Liver (tissue), 9 donors: Measurements from ENCODE around the gene WDR27. TPM values are rescaled to one million over a fixed set of nuclear protein-coding genes. Genes with fewer than 3 reads are reported as not detected.

Experiments used
- DNase-seq: peaks from one replicate; pipeline ENCODE4 v3.0.0-alpha.2; 2017; ENCODE audit warnings: low spot score
- H3K27ac ChIP-seq, 2 donors: one replicate each; pipeline ENCODE4 v1.7.0; 2013; ENCODE audit warnings: inconsistent platforms in 2 of 2, low read length in 2 of 2, control low read depth in 1 of 2, low read depth in 1 of 2, mild to moderate bottlenecking in 1 of 2
- H3K27me3 ChIP-seq, 4 donors: one replicate each; pipeline versions ENCODE4 v1.6.1 to v1.7.0; 2013; ENCODE audit warnings: low read length in 3 of 4, inconsistent platforms in 1 of 4, mild to moderate bottlenecking in 1 of 4, moderate library complexity in 1 of 4; ENCODE audit not compliant: control insufficient read depth in 4 of 4, insufficient read depth in 4 of 4
- H3K36me3 ChIP-seq, 4 donors: one replicate each; pipeline versions ENCODE4 v1.6.1 to v1.7.0; 2013; ENCODE audit warnings: low read length in 3 of 4, mild to moderate bottlenecking in 3 of 4, low read depth in 1 of 4, moderate library complexity in 1 of 4; ENCODE audit not compliant: control insufficient read depth in 4 of 4, insufficient read depth in 3 of 4
- H3K4me1 ChIP-seq, 4 donors: one replicate each; pipeline versions ENCODE4 v1.6.1 to v1.7.0; 2013; ENCODE audit warnings: low read length in 3 of 4, mild to moderate bottlenecking in 3 of 4, moderate library complexity in 1 of 4; ENCODE audit not compliant: control insufficient read depth in 4 of 4, insufficient read depth in 4 of 4
- H3K4me3 ChIP-seq, 3 donors: one replicate each; pipeline versions ENCODE4 v1.6.1 to v1.7.0; 2013; ENCODE audit warnings: low read length in 3 of 3, control low read depth in 1 of 3, low read depth in 1 of 3, mild to moderate bottlenecking in 1 of 3
- H3K9ac ChIP-seq, 2 donors: one replicate each; pipeline ENCODE4 v1.7.0; 2013; ENCODE audit warnings: low read length in 2 of 2, mild to moderate bottlenecking in 2 of 2, moderate library complexity in 2 of 2, control low read depth in 1 of 2, low read depth in 1 of 2
- H3K9me3 ChIP-seq, 4 donors: one replicate each; pipeline versions ENCODE4 v1.6.1 to v1.7.0; 2013; ENCODE audit warnings: low read length in 3 of 4; ENCODE audit not compliant: control insufficient read depth in 4 of 4
- ATF3 ChIP-seq: IDR thresholded peaks from 2 replicates; pipeline ENCODE4 v1.6.1; 2016; ENCODE audit warnings: antibody characterized with exemption
- CTCF ChIP-seq: fragments of 150-350 bp; IDR thresholded peaks from 2 replicates; pipeline ENCODE4 v1.5.1; 2017; ENCODE audit warnings: improper control_type of control experiment, low read depth, low read length; ENCODE audit not compliant: missing input control
- EGR1 ChIP-seq, 2 donors: IDR thresholded peaks; 2 replicates each; pipeline ENCODE4 v1.6.1; 2016 to 2018; ENCODE audit warnings: antibody characterized with exemption in 2 of 2, low read depth in 2 of 2
- FOXA1 ChIP-seq: IDR thresholded peaks from 2 replicates; pipeline ENCODE4 v1.6.1; 2016; ENCODE audit warnings: antibody characterized with exemption
- FOXA2 ChIP-seq: IDR thresholded peaks from 2 replicates; pipeline ENCODE4 v1.6.1; 2016; ENCODE audit warnings: antibody characterized with exemption
- GABPA ChIP-seq, 2 donors: IDR thresholded peaks in 1 of 2; conservative IDR thresholded peaks in 1 of 2; 2 replicates each; pipeline ENCODE4 v1.6.1; 2016; ENCODE audit warnings: antibody characterized with exemption in 2 of 2, mild to moderate bottlenecking in 1 of 2, moderate library complexity in 1 of 2
- HNF4G ChIP-seq: IDR thresholded peaks from 2 replicates; pipeline ENCODE4 v1.6.1; 2016; ENCODE audit warnings: antibody characterized with exemption
- JUND ChIP-seq, 2 donors: IDR thresholded peaks; 2 replicates each; pipeline ENCODE4 v1.6.1; 2016; ENCODE audit warnings: antibody characterized with exemption in 2 of 2
- MAX ChIP-seq: IDR thresholded peaks from 2 replicates; pipeline ENCODE4 v1.6.1; 2016; ENCODE audit warnings: antibody characterized with exemption
- NR2F2 ChIP-seq: IDR thresholded peaks from 2 replicates; pipeline ENCODE4 v1.6.1; 2016; ENCODE audit warnings: antibody characterized with exemption
- RAD21 ChIP-seq, 2 donors: IDR thresholded peaks; 2 replicates each; pipeline ENCODE4 v1.6.1; 2016; ENCODE audit warnings: antibody characterized with exemption in 2 of 2, mild to moderate bottlenecking in 2 of 2
- RXRA ChIP-seq, 2 donors: IDR thresholded peaks; 2 replicates each; pipeline ENCODE4 v1.6.1; 2017 to 2018; ENCODE audit warnings: antibody characterized with exemption in 2 of 2, mild to moderate bottlenecking in 1 of 2
- SP1 ChIP-seq: IDR thresholded peaks from 2 replicates; pipeline ENCODE4 v1.6.1; 2018; ENCODE audit warnings: antibody characterized with exemption, mild to moderate bottlenecking
- TAF1 ChIP-seq: conservative IDR thresholded peaks from 2 replicates; pipeline ENCODE4 v1.6.1; 2016; ENCODE audit warnings: antibody characterized with exemption, mild to moderate bottlenecking
- YY1 ChIP-seq: IDR thresholded peaks from 2 replicates; pipeline ENCODE4 v1.6.1; 2016; ENCODE audit warnings: antibody characterized with exemption, mild to moderate bottlenecking
- ZBTB33 ChIP-seq: IDR thresholded peaks from 2 replicates; pipeline ENCODE4 v1.6.1; 2016; ENCODE audit warnings: antibody characterized with exemption
- WGBS: extraction: QIAGEN DNeasy Blood & Tissue Kit; methylation state at CpG from one replicate; pipeline ENCODE4 v1.1.7; 2013; 5-methylcytosine and 5-hydroxymethylcytosine counted together
- polyA plus RNA-seq, 2 donors: library from polyadenylated mRNA; stranded (reverse) in 1 of 2; unstranded in 1 of 2; fragments of 200-250 nt in 1 of 2; fragments of >200 nt in 1 of 2; fragmentation: Nextera tagmentation in 1 of 2; extraction: Ambion mirVana in 1 of 2; gene quantifications; one replicate each; pipeline versions ENCODE4 v1.2.1 to v1.2.3, GENCODE V29; 2013 to 2015
- total RNA-seq, 2 donors: library from RNA; depleted of rRNA; stranded (reverse); fragments of >200 nt; gene quantifications; one replicate each; pipeline ENCODE4 v1.2.3, GENCODE V29; 2014
- TF ChIP-seq, protein P1 (sequence below): IDR thresholded peaks from 2 replicates; pipeline ENCODE4 v1.6.1; 2016; ENCODE audit warnings: antibody characterized with exemption, mild to moderate bottlenecking
- donor health status: healthy.
- donor health status: healthy.
- donor health status: healthy.
- donor health status: healthy.
- donor health status: healthy.

Gene WDR27
- total and polyA plus RNA-seq, 4 donors, result 3.7 to 20.1 (median 7.7) TPM

DNA sequence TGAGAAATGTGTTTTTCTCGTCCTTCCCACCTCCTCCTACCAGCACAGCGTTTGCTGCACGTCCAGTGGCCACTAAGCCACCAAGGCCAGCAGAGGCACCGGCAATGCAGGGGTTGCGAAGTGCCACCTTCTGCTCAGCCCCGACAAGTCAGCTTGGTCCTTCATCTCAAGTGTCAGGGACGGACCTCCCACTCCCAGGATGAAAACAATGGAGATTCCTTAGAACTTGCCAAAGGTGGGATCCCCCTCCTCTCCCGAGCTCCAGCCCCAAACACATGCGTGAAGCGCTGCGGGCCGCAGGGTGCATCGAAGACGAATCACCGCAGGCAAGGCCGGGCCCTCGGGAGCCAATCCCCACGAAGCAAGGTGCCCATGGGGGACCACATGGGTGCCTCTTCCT, 60.8 kb downstream of the WDR27 start:
- Histone ChIP-seq H3K27ac (no peak overlapping the region), H3K4me3 (no peak overlapping the region), H3K9ac (no peak overlapping the region), H3K36me3 (peaks cover 0 to 6% (median 0%) of the 10 kb centered on the region in 4 donors), H3K4me1 (no peaks in the 10 kb centered on the region), H3K27me3 (no peaks in the 10 kb centered on the region), H3K9me3 (no peaks in the 10 kb centered on the region)
- 95% methylated on average over 18 of the region's 18 CpGs for WGBS
- no peak for DNase-seq
- no peak for TF ChIP-seq ATF3
- TF ChIP-seq SP1, result no peak
- no peak for TF ChIP-seq JUND (IDR thresholded peaks at IDR 0.05)
- TF ChIP-seq NR2F2, result no peak
- no peak for TF ChIP-seq CTCF
- no peak for TF ChIP-seq MAX
- TF ChIP-seq HNF4G, result no peak
- TF ChIP-seq FOXA1, result no peak

GRCh38 chr6:169640351-169640852, 61.4 kb downstream of the WDR27 start:
- Histone ChIP-seq H3K27me3 (no peaks in the 10 kb centered on the region), H3K9ac (no peak overlapping the region), H3K4me1 (no peaks in the 10 kb centered on the region), H3K9me3 (no peaks in the 10 kb centered on the region), H3K36me3 (peaks cover 0 to 6% (median 2%) of the 10 kb centered on the region in 4 donors), H3K4me3 (no peak overlapping the region), H3K27ac (no peak overlapping the region)
- TF ChIP-seq ATF3, result no peak
- peak in 1 of 2 donors; percentile 15 for TF ChIP-seq RAD21 (IDR thresholded peaks at IDR 0.05)
- WGBS, result 94% methylated on average over 18 of the region's 18 CpGs
- no peak for DNase-seq

DNA sequence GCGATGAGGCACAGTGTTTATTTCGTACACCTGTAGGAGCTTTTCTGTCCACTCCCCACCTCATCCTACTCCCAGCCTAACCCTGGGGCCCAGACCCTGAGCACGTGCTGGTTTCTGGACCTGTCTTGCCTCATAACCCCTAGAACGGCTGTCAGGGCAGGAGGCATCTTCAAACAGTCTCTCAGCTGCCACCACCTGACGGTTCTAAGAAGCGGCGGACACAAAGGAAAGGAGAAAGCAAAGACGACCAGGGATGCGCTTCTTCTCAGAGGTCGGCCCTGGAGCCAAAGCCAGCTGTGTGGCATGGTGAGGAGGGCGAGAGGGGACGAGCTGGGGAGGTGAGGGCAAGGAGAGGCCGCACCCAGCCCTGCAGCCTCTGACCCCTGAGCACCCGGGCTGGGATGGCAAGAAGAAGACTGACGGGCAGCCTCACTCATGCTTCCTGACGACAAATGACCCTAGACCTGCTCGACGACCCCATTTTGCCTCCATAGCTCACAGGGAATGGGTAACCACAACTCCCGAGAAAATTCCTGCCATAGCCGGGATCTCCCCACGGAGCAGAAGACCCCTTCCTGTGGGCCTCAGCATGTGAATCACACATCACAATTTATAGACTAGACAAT, 62.1 kb downstream of the WDR27 start:
- WGBS, result 91% methylated on average over 21 of the region's 21 CpGs
- no peak for TF ChIP-seq YY1
- no peak for TF ChIP-seq EGR1 (IDR thresholded peaks at IDR 0.05; ENCODE audit: low read depth in 2 of 2)
- no peak for TF ChIP-seq SP1
- TF ChIP-seq JUND (IDR thresholded peaks at IDR 0.05), result no peak
- no peak for TF ChIP-seq ATF3
- TF ChIP-seq RAD21 (IDR thresholded peaks at IDR 0.05), result no peak
- TF ChIP-seq TAF1, result no peak
- TF ChIP-seq, protein P1, sequence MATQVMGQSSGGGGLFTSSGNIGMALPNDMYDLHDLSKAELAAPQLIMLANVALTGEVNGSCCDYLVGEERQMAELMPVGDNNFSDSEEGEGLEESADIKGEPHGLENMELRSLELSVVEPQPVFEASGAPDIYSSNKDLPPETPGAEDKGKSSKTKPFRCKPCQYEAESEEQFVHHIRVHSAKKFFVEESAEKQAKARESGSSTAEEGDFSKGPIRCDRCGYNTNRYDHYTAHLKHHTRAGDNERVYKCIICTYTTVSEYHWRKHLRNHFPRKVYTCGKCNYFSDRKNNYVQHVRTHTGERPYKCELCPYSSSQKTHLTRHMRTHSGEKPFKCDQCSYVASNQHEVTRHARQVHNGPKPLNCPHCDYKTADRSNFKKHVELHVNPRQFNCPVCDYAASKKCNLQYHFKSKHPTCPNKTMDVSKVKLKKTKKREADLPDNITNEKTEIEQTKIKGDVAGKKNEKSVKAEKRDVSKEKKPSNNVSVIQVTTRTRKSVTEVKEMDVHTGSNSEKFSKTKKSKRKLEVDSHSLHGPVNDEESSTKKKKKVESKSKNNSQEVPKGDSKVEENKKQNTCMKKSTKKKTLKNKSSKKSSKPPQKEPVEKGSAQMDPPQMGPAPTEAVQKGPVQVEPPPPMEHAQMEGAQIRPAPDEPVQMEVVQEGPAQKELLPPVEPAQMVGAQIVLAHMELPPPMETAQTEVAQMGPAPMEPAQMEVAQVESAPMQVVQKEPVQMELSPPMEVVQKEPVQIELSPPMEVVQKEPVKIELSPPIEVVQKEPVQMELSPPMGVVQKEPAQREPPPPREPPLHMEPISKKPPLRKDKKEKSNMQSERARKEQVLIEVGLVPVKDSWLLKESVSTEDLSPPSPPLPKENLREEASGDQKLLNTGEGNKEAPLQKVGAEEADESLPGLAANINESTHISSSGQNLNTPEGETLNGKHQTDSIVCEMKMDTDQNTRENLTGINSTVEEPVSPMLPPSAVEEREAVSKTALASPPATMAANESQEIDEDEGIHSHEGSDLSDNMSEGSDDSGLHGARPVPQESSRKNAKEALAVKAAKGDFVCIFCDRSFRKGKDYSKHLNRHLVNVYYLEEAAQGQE, result no peak
- TF ChIP-seq ZBTB33, result no peak
- no peak for TF ChIP-seq FOXA1
- no peak for TF ChIP-seq FOXA2
- no peak for TF ChIP-seq GABPA (IDR thresholded peaks at IDR 0.05 in 1 of 2, conservative IDR thresholded peaks at IDR 0.05 in 1 of 2)
- no peak for TF ChIP-seq HNF4G
- TF ChIP-seq NR2F2, result no peak
- no peak for TF ChIP-seq RXRA (IDR thresholded peaks at IDR 0.05)
- Histone ChIP-seq H3K27me3 (no peaks in the 10 kb centered on the region), H3K4me1 (no peaks in the 10 kb centered on the region), H3K36me3 (peaks cover 0 to 6% (median 2%) of the 10 kb centered on the region in 4 donors), H3K27ac (no peak overlapping the region), H3K9ac (no peak overlapping the region), H3K9me3 (no peaks in the 10 kb centered on the region), H3K4me3 (no peak overlapping the region)
- DNase-seq, result no peak
